Activated CD8-positive, alpha-beta memory T cell treated with anti-CD3 and anti-CD28 coated beads, Interleukin-2, amount 10 ng/mL, durations not matched to agents 7 days and 5 days (primary cell): Measurements from ENCODE around the gene IFRD2. TPM values are rescaled to one million over a fixed set of nuclear protein-coding genes. Genes with fewer than 3 reads are reported as not detected.

Experiments used
- ATAC-seq: fragments of 150-1000 bp; cut with Tn5 transposase; one replicate; pipeline ENCODE4 v1.10.0; 2021; ENCODE audit warnings: moderate library complexity
- CTCF ChIA-PET: fragments of 350-600 bp; sonication (Branson Sonifier 250); formaldehyde crosslinking; loops from one replicate; lab custom pipeline; 2021; ENCODE audit warnings: antibody characterized with exemption; lab: Charles Lee
- DNase-seq: peaks from one replicate; pipeline ENCODE4 v3.0.0-alpha.2; 2020
- H3K27ac Mint-ChIP-seq: one replicate; pipeline ENCODE4 v1.8.0; 2021; ENCODE audit warnings: mild to moderate bottlenecking, mixed read lengths
- H3K27me3 Mint-ChIP-seq: one replicate; pipeline ENCODE4 v1.8.0; 2021; ENCODE audit warnings: mixed read lengths
- H3K36me3 Mint-ChIP-seq: one replicate; pipeline ENCODE4 v1.8.0; 2021; ENCODE audit warnings: mild to moderate bottlenecking, mixed read lengths
- H3K4me1 Mint-ChIP-seq: one replicate; pipeline ENCODE4 v1.8.0; 2021; ENCODE audit warnings: mixed read lengths
- H3K4me3 Mint-ChIP-seq: one replicate; pipeline ENCODE4 v1.8.0; 2021; ENCODE audit warnings: mild to moderate bottlenecking, moderate library complexity, mixed read lengths
- H3K9me3 Mint-ChIP-seq: one replicate; pipeline ENCODE4 v1.8.0; 2022; ENCODE audit warnings: low read depth, mixed read lengths
- total RNA-seq, 2 experiments: library from RNA; stranded (reverse); gene quantifications; one replicate each; pipeline ENCODE4 v1.2.3, GENCODE V29; 2021

Gene IFRD2
- total RNA-seq, 2 experiments from 2014 or later: 74.8 to 103 TPM

- Mint-ChIP-seq H3K27me3 (no peaks in the 10 kb centered on the region), H3K27ac (peak overlapping the region; percentile 95), H3K4me3 (peak overlapping the region; percentile 69), H3K4me1 (peaks cover 86% of the 10 kb centered on the region), H3K36me3 (peaks cover 34% of the 10 kb centered on the region), H3K9me3 (no peaks in the 10 kb centered on the region)
- DNase-seq (peak; percentile 68), ATAC-seq (no peak)
- CTCF ChIA-PET: interaction anchor here (0.9 to 6.3 kb wide), 9 partner anchors 9 to 94 kb away, joined by 3 to 78 read pairs (median 4); no protein-coding TSS in a partner anchor
Measured at GRCh38 chr3:50242381-50242770, 49.9 kb downstream of the IFRD2 start.

GRCh38 chr3:50241713-50242380 lies 50.4 kb downstream of the IFRD2 start:
- CTCF ChIA-PET: interaction anchor here (0.9 to 6.3 kb wide), 9 partner anchors 9 to 95 kb away, joined by 3 to 78 read pairs (median 4); no protein-coding TSS in a partner anchor
- no peak for ATAC-seq
- H3K27ac Mint-ChIP-seq: peak overlapping the region; percentile 95
- H3K4me3 Mint-ChIP-seq: peak overlapping the region; percentile 69
- peaks cover 81% of the 10 kb centered on the region for H3K4me1 Mint-ChIP-seq
- peaks cover 36% of the 10 kb centered on the region for H3K36me3 Mint-ChIP-seq
- no peaks in the 10 kb centered on the region for H3K9me3 Mint-ChIP-seq
- peak; percentile 69 for DNase-seq
- H3K27me3 Mint-ChIP-seq: no peaks in the 10 kb centered on the region

- H3K27ac Mint-ChIP-seq: peak overlapping the region; percentile 95
- peaks cover 74% of the 10 kb centered on the region for H3K4me1 Mint-ChIP-seq
- ATAC-seq (no peak), DNase-seq (no peak)
- H3K9me3 Mint-ChIP-seq: no peaks in the 10 kb centered on the region
- CTCF ChIA-PET: interaction anchor here (1.0 to 6.3 kb wide), 3 partner anchors 14 to 49 kb away, joined by 3 to 78 read pairs (median 31); no protein-coding TSS in a partner anchor
- peak overlapping the region; percentile 69 for H3K4me3 Mint-ChIP-seq
- H3K36me3 Mint-ChIP-seq: peaks cover 36% of the 10 kb centered on the region
- H3K27me3 Mint-ChIP-seq: no peaks in the 10 kb centered on the region
Measured at GRCh38 chr3:50241163-50241562, 51.1 kb downstream of the IFRD2 start.

GRCh38 chr3:50239649-50240048 lies 52.6 kb downstream of the IFRD2 start:
- no peaks in the 10 kb centered on the region for H3K9me3 Mint-ChIP-seq
- no peak for DNase-seq
- peaks cover 68% of the 10 kb centered on the region for H3K4me1 Mint-ChIP-seq
- peaks cover 36% of the 10 kb centered on the region for H3K36me3 Mint-ChIP-seq
- CTCF ChIA-PET: interaction anchor here (1.3 to 6.3 kb wide), 3 partner anchors 12 to 25 kb away, joined by 3 to 78 read pairs (median 31); no protein-coding TSS in a partner anchor
- ATAC-seq: no peak
- peak overlapping the region; percentile 97 for H3K4me3 Mint-ChIP-seq
- no peaks in the 10 kb centered on the region for H3K27me3 Mint-ChIP-seq
- peak overlapping the region; percentile 73 for H3K27ac Mint-ChIP-seq

- CTCF ChIA-PET: interaction anchor here (4.1 to 6.7 kb wide), 2 partner anchors 9 to 12 kb away, joined by 43 to 83 read pairs; no protein-coding TSS in a partner anchor
- no peak for DNase-seq
- H3K27ac Mint-ChIP-seq: peak overlapping the region; percentile 94
- peak overlapping the region; percentile 97 for H3K4me3 Mint-ChIP-seq
- H3K36me3 Mint-ChIP-seq: peaks cover 31% of the 10 kb centered on the region
- H3K4me1 Mint-ChIP-seq: peaks cover 63% of the 10 kb centered on the region
- no peaks in the 10 kb centered on the region for H3K9me3 Mint-ChIP-seq
- H3K27me3 Mint-ChIP-seq: no peaks in the 10 kb centered on the region
- ATAC-seq: no peak
Measured at GRCh38 chr3:50238549-50239026, 53.6 kb downstream of the IFRD2 start.

- DNase-seq: peak; percentile 94
- Mint-ChIP-seq H3K4me3 (peak overlapping the region; percentile 97), H3K4me1 (peaks cover 59% of the 10 kb centered on the region), H3K27ac (peak overlapping the region; percentile 94), H3K9me3 (no peaks in the 10 kb centered on the region), H3K27me3 (no peaks in the 10 kb centered on the region), H3K36me3 (peaks cover 29% of the 10 kb centered on the region)
- CTCF ChIA-PET: interaction anchor here (1.0 to 6.7 kb wide), 5 partner anchors 9 to 23 kb away, joined by 3 to 83 read pairs (median 28); no protein-coding TSS in a partner anchor
- peak; percentile 50 for ATAC-seq
Measured at GRCh38 chr3:50237754-50238548, 54.3 kb downstream of the IFRD2 start.

Other genes with a start within 250 kb of the IFRD2 start
- 100 to 1,000 TPM; 176 to 202 TPM for gene RBM5, start 203.5 kb downstream of the IFRD2 start, total RNA-seq
- gene SEMA3F, start 137.1 kb downstream of the IFRD2 start, total RNA-seq: under 1 TPM; 0.07 to 0.09 TPM
- gene GNAT1, start 100.8 kb downstream of the IFRD2 start, total RNA-seq: not detected
- not detected for gene SLC38A3, start 87.2 kb downstream of the IFRD2 start, total RNA-seq
- gene GNAI2, start 56.2 kb downstream of the IFRD2 start, total RNA-seq: 100 to 1,000 TPM; 450 to 509 TPM
- gene SEMA3B, start 23.3 kb downstream of the IFRD2 start, total RNA-seq: under 1 TPM; 0.16 to 0.70 TPM
- gene LSMEM2, start 13.3 kb downstream of the IFRD2 start, total RNA-seq: not detected
- 10 to 100 TPM; 13.0 to 14.3 TPM for gene HYAL3, start 7.0 kb upstream of the IFRD2 start, total RNA-seq
- gene NAA80, start 7.0 kb upstream of the IFRD2 start, total RNA-seq: 10 to 100 TPM; 23.1 to 37.3 TPM
- gene HYAL1, start 11.1 kb upstream of the IFRD2 start, total RNA-seq: under 1 TPM; 0.14 to 0.15 TPM
- gene HYAL2, start 30.3 kb upstream of the IFRD2 start, total RNA-seq: 1 to 10 TPM; 7.4 TPM
- 10 to 100 TPM; 20.4 to 25.0 TPM for gene TUSC2, start 35.8 kb upstream of the IFRD2 start, total RNA-seq
- gene RASSF1, start 48.4 kb upstream of the IFRD2 start, total RNA-seq: 100 to 1,000 TPM; 124 to 205 TPM
- gene ZMYND10, start 53.3 kb upstream of the IFRD2 start, total RNA-seq: 1 to 10 TPM; 2.4 to 2.9 TPM
- gene NPRL2, start 58.3 kb upstream of the IFRD2 start, total RNA-seq: 10 to 100 TPM; 45.3 to 49.7 TPM
- gene CYB561D2, start 58.4 kb upstream of the IFRD2 start, total RNA-seq: 10 to 100 TPM; 35.1 to 37.7 TPM
- gene TMEM115, start 67.1 kb upstream of the IFRD2 start, total RNA-seq: 10 to 100 TPM; 19.8 to 23.0 TPM
- 1 to 10 TPM in 1 of 2 experiments, under 1 TPM in 1; 0.56 to 1.1 TPM for gene CACNA2D2, start 211.2 kb upstream of the IFRD2 start, total RNA-seq